ENCODE data around the gene NMNAT2.

Gene NMNAT2

DNA sequence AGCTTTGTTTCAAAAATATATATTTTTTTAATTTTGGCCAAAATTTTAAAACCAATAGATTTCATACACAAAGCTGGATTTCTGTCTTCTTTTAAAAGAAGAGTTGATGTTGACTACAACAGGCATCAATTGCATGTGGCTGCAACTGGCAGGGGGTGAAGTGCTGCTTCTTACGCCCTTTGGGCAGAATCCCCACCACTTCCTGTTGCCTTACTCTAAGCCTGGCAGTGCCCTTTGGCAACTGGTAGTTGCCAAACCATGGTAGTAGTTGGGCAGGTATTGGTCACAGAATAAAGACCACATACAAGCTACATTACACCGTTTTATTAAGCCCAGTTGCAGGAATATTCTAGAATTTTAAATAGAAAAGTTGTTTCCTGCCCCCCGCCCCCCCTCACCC, 215.1 kb downstream of the NMNAT2 start:
- DNase-seq, result no peak

DNA sequence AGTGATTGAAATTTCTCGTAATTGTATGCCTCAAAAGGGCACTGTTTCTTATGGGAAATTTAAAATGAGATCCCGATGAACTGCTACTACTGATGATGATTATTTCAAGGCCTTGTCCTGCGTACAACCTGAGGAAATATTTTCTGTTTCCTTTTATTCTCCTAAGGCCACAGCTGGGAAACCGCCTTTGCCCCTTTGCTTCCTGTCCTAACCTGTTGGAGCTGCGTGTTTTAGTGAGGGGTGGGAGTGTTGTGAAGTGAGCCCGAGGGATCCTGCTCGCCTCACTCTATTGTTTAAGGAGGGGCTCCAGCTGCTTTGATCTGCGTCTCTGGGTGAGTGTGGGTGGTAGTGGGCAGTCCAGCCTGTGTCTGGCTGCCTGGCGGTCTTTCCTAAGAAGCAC, 217.7 kb downstream of the NMNAT2 start:
- no peak for DNase-seq

DNA sequence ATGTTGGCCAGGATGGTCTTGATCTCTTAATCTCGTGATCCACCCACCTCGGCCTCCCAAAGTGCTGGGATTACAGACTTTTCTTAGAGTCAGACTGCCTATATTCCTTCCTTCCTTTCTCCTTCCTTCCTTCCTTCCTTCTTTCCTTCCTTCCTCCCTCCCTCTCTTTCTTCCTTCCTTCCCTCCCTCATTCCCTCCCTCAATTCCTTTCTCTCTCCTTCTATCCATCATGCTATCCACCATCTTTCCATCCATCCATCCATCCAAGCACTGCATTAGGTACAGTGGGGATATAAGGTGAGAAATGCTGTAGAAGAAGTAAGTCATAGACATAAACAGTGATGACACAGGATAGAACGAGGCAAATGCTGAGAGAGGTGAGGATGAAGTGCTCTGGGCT, 218.9 kb downstream of the NMNAT2 start:
- no peak for DNase-seq

DNA sequence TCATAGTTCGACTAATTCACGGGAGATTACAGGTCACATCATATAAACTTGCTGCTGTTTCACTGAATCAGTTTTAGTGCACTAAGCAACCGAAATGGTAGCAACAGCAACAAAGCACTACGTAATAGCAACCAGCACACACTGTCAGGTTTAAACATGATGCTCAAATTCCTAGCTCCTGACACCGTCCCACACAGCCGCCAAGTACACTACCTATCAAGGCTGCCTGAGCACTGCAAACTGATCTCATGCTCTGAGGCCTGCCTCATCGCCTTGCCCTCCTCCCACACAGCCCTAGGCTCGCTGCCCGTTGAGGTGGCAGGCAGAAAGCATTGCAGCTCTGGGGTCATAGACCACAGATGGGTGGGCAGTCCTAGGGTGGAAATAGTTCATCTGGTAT, 219.7 kb downstream of the NMNAT2 start:
- DNase-seq, result no peak
